ENCODE data around the gene PIP5K1B. TPM values are rescaled to one million over a fixed set of nuclear protein-coding genes. Genes with fewer than 3 reads are reported as not detected.

The PIP5K1B gene
- total and polyA plus RNA-seq, 4 donors, result 0.09 to 30.9 (median 0.29) TPM

DNA sequence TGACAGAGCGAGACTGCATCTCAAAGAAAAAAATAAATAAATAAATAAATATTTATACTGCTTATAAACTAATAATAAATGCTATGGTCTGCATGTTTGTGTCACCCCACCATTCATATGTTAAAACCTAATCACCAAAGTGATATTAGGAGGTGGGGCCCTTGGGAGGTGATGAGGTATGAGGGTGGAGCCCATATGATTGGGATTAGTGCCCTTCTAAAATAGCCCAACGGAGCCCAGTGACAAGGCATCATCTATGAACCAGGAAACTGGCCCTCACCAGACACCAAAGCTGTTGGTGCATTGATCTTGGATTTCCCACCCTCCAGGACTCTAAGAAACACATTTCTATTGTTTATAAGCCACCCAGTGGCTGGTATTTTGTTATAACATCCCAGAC, 335.6 kb downstream of the PIP5K1B start:
- H3K9me3 ChIP-seq (ENCODE audit: control insufficient read depth in 4 of 4, low read length in 3 of 4), result no peaks in the 10 kb centered on the region
- H3K27ac ChIP-seq (ENCODE audit: low read depth in 1 of 2, low read length in 2 of 2), result no peak overlapping the region
- no peaks in the 10 kb centered on the region for H3K27me3 ChIP-seq (ENCODE audit: control insufficient read depth in 4 of 4, insufficient read depth in 4 of 4, low read length in 3 of 4)
- no peaks in the 10 kb centered on the region for H3K36me3 ChIP-seq (ENCODE audit: control insufficient read depth in 4 of 4, insufficient read depth in 3 of 4, low read depth in 1 of 4, low read length in 3 of 4)
- H3K4me3 ChIP-seq (ENCODE audit: low read depth in 1 of 3, low read length in 3 of 3), result no peak overlapping the region
- no peak for DNase-seq (ENCODE audit: low spot score)
- 96% methylated on average over 2 of the region's 2 CpGs for WGBS
- TF ChIP-seq, protein P1, sequence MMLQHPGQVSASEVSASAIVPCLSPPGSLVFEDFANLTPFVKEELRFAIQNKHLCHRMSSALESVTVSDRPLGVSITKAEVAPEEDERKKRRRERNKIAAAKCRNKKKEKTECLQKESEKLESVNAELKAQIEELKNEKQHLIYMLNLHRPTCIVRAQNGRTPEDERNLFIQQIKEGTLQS (IDR thresholded peaks at IDR 0.05), result no peak
- no peak for TF ChIP-seq HNF4G (IDR thresholded peaks at IDR 0.05)
- TF ChIP-seq JUND (IDR thresholded peaks at IDR 0.05), result no peak
- no peak for TF ChIP-seq FOXA2 (IDR thresholded peaks at IDR 0.05)
- no peak for TF ChIP-seq FOXA1 (IDR thresholded peaks at IDR 0.05)
- no peak overlapping the region for H3K9ac ChIP-seq (ENCODE audit: low read depth in 1 of 2, low read length in 2 of 2)
- H3K4me1 ChIP-seq (ENCODE audit: control insufficient read depth in 4 of 4, insufficient read depth in 4 of 4, low read length in 3 of 4), result peaks cover 2 to 21% (median 8%) of the 10 kb centered on the region in 4 donors

DNA sequence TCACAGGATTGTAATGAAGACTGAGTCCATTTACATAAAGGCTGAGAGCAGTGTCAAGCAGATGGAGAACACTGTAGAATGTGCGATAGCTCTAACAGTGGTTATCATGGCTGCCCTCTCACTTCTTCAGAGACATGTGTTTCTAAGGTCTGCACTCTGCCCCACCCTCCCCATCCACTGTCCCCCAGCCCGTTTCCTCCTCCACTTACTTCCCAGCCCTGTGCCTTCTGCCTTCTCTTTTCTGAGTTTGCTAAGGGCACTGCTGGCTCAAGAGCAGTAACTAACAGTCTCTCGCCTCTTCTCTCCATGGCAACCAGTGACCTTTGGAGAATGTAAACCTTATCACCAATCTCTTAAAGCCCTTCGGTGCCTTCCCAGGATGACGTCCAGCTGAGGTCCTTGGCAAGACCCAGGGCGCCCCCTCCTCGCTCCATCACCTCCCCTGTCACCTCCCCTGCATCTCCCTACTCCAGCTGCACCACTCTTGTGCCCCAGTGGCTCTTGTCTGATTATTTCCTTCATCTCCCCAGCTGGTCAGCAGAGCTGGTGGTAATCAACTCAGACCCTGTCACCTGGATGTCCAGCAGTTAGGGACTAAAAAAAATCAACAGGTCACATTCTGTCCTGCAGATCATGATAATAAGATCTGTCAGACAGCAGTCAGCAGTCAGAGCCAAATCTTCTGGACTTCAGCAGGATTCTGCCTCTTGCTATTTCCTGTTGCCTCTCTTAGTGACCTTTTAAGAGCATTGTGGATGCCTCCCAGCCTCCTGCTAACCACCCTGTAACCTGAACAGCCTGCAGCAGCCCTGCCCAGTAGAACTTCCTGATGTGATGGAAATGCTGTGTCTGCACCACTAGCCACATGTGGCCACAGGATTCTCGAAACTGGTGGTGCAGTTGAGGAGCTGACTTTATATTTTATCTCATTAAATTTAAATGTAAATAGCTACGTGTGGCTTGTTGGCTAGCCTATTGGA, 339.5 kb downstream of the PIP5K1B start:
- H3K36me3 ChIP-seq (ENCODE audit: control insufficient read depth in 4 of 4, insufficient read depth in 3 of 4, low read depth in 1 of 4, low read length in 3 of 4), result peaks cover 4 to 18% (median 12%) of the 10 kb centered on the region in 4 donors
- no peaks in the 10 kb centered on the region for H3K9me3 ChIP-seq (ENCODE audit: control insufficient read depth in 4 of 4, low read length in 3 of 4)
- H3K27ac ChIP-seq (ENCODE audit: low read depth in 1 of 2, low read length in 2 of 2), result no peak overlapping the region
- H3K4me1 ChIP-seq (ENCODE audit: control insufficient read depth in 4 of 4, insufficient read depth in 4 of 4, low read length in 3 of 4), result peaks cover 2 to 17% (median 8%) of the 10 kb centered on the region in 4 donors
- DNase-seq (ENCODE audit: low spot score), result no peak
- WGBS, result 72% methylated on average over 9 of the region's 9 CpGs
- no peak overlapping the region for H3K9ac ChIP-seq (ENCODE audit: low read depth in 1 of 2, low read length in 2 of 2)
- H3K27me3 ChIP-seq (ENCODE audit: control insufficient read depth in 4 of 4, insufficient read depth in 4 of 4, low read length in 3 of 4), result no peaks in the 10 kb centered on the region
- no peak for TF ChIP-seq FOXA1 (IDR thresholded peaks at IDR 0.05)
- TF ChIP-seq, protein P2, sequence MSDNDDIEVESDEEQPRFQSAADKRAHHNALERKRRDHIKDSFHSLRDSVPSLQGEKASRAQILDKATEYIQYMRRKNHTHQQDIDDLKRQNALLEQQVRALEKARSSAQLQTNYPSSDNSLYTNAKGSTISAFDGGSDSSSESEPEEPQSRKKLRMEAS (IDR thresholded peaks at IDR 0.05), result no peak
- TF ChIP-seq NR2F2 (IDR thresholded peaks at IDR 0.05), result no peak
- TF ChIP-seq HNF4G (IDR thresholded peaks at IDR 0.05), result no peak
- no peak for TF ChIP-seq TAF1 (conservative IDR thresholded peaks at IDR 0.05)
- TF ChIP-seq, protein P3, sequence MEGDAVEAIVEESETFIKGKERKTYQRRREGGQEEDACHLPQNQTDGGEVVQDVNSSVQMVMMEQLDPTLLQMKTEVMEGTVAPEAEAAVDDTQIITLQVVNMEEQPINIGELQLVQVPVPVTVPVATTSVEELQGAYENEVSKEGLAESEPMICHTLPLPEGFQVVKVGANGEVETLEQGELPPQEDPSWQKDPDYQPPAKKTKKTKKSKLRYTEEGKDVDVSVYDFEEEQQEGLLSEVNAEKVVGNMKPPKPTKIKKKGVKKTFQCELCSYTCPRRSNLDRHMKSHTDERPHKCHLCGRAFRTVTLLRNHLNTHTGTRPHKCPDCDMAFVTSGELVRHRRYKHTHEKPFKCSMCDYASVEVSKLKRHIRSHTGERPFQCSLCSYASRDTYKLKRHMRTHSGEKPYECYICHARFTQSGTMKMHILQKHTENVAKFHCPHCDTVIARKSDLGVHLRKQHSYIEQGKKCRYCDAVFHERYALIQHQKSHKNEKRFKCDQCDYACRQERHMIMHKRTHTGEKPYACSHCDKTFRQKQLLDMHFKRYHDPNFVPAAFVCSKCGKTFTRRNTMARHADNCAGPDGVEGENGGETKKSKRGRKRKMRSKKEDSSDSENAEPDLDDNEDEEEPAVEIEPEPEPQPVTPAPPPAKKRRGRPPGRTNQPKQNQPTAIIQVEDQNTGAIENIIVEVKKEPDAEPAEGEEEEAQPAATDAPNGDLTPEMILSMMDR (IDR thresholded peaks at IDR 0.05; ENCODE audit: low read depth, low read length, missing input control), result no peak
- TF ChIP-seq GABPA (IDR thresholded peaks at IDR 0.05 in 1 of 2, conservative IDR thresholded peaks at IDR 0.05 in 1 of 2), result no peak
- no peak for TF ChIP-seq SP1 (IDR thresholded peaks at IDR 0.05)
- TF ChIP-seq, protein P4, sequence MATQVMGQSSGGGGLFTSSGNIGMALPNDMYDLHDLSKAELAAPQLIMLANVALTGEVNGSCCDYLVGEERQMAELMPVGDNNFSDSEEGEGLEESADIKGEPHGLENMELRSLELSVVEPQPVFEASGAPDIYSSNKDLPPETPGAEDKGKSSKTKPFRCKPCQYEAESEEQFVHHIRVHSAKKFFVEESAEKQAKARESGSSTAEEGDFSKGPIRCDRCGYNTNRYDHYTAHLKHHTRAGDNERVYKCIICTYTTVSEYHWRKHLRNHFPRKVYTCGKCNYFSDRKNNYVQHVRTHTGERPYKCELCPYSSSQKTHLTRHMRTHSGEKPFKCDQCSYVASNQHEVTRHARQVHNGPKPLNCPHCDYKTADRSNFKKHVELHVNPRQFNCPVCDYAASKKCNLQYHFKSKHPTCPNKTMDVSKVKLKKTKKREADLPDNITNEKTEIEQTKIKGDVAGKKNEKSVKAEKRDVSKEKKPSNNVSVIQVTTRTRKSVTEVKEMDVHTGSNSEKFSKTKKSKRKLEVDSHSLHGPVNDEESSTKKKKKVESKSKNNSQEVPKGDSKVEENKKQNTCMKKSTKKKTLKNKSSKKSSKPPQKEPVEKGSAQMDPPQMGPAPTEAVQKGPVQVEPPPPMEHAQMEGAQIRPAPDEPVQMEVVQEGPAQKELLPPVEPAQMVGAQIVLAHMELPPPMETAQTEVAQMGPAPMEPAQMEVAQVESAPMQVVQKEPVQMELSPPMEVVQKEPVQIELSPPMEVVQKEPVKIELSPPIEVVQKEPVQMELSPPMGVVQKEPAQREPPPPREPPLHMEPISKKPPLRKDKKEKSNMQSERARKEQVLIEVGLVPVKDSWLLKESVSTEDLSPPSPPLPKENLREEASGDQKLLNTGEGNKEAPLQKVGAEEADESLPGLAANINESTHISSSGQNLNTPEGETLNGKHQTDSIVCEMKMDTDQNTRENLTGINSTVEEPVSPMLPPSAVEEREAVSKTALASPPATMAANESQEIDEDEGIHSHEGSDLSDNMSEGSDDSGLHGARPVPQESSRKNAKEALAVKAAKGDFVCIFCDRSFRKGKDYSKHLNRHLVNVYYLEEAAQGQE (IDR thresholded peaks at IDR 0.05), result no peak
- no peak for TF ChIP-seq RXRA (IDR thresholded peaks at IDR 0.05)
- no peak for TF ChIP-seq EGR1 (IDR thresholded peaks at IDR 0.05; ENCODE audit: low read depth in 2 of 2)
- no peak for TF ChIP-seq HNF4A (conservative IDR thresholded peaks at IDR 0.05)
- no peak for TF ChIP-seq FOXA2 (IDR thresholded peaks at IDR 0.05)
- TF ChIP-seq, protein P5, sequence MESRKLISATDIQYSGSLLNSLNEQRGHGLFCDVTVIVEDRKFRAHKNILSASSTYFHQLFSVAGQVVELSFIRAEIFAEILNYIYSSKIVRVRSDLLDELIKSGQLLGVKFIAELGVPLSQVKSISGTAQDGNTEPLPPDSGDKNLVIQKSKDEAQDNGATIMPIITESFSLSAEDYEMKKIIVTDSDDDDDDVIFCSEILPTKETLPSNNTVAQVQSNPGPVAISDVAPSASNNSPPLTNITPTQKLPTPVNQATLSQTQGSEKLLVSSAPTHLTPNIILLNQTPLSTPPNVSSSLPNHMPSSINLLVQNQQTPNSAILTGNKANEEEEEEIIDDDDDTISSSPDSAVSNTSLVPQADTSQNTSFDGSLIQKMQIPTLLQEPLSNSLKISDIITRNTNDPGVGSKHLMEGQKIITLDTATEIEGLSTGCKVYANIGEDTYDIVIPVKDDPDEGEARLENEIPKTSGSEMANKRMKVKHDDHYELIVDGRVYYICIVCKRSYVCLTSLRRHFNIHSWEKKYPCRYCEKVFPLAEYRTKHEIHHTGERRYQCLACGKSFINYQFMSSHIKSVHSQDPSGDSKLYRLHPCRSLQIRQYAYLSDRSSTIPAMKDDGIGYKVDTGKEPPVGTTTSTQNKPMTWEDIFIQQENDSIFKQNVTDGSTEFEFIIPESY (IDR thresholded peaks at IDR 0.05), result no peak
- no peak for TF ChIP-seq JUND (IDR thresholded peaks at IDR 0.05)
- TF ChIP-seq, protein P1 (IDR thresholded peaks at IDR 0.05), result no peak
- H3K4me3 ChIP-seq (ENCODE audit: low read depth in 1 of 3, low read length in 3 of 3), result no peak overlapping the region
